GM18517 (cell line): ENCODE data around the gene NCAPG.

Experiments used
- ATAC-seq: cut with Tn5 transposase; IDR thresholded peaks from one replicate; pipeline ENCODE4 v1.9.1; 2021; ENCODE audit warnings: mild to moderate bottlenecking, moderate library complexity; ENCODE audit not compliant: unreplicated experiment

Gene NCAPG

GRCh38 chr4:17867276-17867675, 56.5 kb downstream of the NCAPG start:
- no peak for ATAC-seq

GRCh38 chr4:17869327-17869726, 58.5 kb downstream of the NCAPG start:
- ATAC-seq: no peak

- ATAC-seq: peak; percentile 99
These were observed 64.8 kb downstream of the NCAPG start for GRCh38 chr4:17875402-17876070.

GRCh38 chr4:17876943-17877342, 66.2 kb downstream of the NCAPG start:
- no peak for ATAC-seq

- no peak for ATAC-seq
These were observed 66.9 kb downstream of the NCAPG start for GRCh38 chr4:17877661-17878060.

- no peak for ATAC-seq
These were observed 73.3 kb downstream of the NCAPG start for GRCh38 chr4:17884063-17884462.

- no peak for ATAC-seq
These were observed 73.7 kb downstream of the NCAPG start for GRCh38 chr4:17884511-17884910.

GRCh38 chr4:17889692-17890091, 78.9 kb downstream of the NCAPG start:
- no peak for ATAC-seq

GRCh38 chr4:17894421-17894820, 83.6 kb downstream of the NCAPG start:
- ATAC-seq: no peak
